Muscle layer of duodenum (tissue), 2 donors: ENCODE results near the gene LRRC41.

Experiments used
- H3K27ac ChIP-seq: one replicate; pipeline ENCODE4 v1.7.0; 2013; ENCODE audit warnings: mild to moderate bottlenecking, low read length
- H3K27me3 ChIP-seq: one replicate; pipeline ENCODE4 v1.7.0; 2013; ENCODE audit warnings: low read depth, mild to moderate bottlenecking, control low read depth, low read length
- H3K36me3 ChIP-seq, 2 donors: one replicate each; pipeline ENCODE4 v1.7.0; 2013; ENCODE audit warnings: low read length in 2 of 2, control low read depth in 1 of 2, mild to moderate bottlenecking in 1 of 2; ENCODE audit not compliant: insufficient read depth in 2 of 2, control insufficient read depth in 1 of 2
- H3K4me1 ChIP-seq, 2 donors: one replicate each; pipeline ENCODE4 v1.7.0; 2013; ENCODE audit warnings: low read length in 2 of 2, mild to moderate bottlenecking in 2 of 2, control low read depth in 1 of 2, moderate library complexity in 1 of 2; ENCODE audit not compliant: insufficient read depth in 2 of 2, control insufficient read depth in 1 of 2
- H3K4me3 ChIP-seq, 2 donors: one replicate each; pipeline ENCODE4 v1.7.0; 2013; ENCODE audit warnings: low read length in 2 of 2, low read depth in 1 of 2, mild to moderate bottlenecking in 1 of 2
- H3K9me3 ChIP-seq, 2 donors: one replicate each; pipeline ENCODE4 v1.7.0; 2013; ENCODE audit warnings: low read length in 2 of 2, control low read depth in 1 of 2, mild to moderate bottlenecking in 1 of 2; ENCODE audit not compliant: control insufficient read depth in 1 of 2
- donor health status: healthy.

LRRC41 gene

DNA sequence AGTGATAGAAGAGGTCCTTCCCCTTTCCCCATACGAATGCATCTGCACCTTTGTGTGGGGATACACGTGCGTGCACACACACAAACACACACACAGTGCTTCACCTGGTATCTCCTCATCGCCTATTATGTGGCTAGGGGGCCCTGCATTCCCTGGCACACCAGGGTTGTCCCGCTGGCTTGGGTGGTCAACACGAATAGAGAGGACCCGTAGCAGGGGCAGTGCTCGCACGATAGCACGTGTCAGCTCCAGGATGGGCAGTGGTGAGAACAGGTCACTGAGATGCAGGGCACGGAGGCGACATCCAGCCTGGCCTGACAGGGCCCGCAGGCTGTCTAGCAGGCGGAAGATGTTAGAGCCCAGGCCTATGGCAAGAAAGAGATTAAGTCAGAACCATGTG is 22.4 kb downstream of the LRRC41 start:
- H3K36me3 ChIP-seq, result peaks cover 69 to 85% of the 10 kb centered on the region in 2 donors
- H3K4me1 ChIP-seq, result no peaks in the 10 kb centered on the region
- no peaks in the 10 kb centered on the region for H3K9me3 ChIP-seq

DNA sequence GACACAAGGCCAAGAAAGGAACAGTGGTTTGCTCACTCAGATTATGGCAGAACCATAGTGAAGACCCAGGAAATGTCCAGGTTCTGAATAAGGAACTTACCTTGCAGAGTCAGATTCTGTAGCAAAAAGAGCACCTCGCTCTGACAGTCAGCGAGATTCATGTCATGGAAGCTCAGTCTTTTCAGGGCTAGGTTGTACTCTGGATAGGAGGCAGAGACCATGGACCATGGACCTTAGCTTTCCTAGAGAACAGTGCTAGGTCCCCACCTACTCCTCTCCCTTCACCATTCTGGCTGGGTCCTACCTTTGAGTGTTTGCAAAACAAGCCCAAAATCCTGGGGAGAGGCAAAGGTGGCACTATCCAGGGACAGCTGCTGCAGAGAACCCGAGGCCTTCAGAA is 23.3 kb downstream of the LRRC41 start:
- Histone ChIP-seq H3K36me3 (peaks cover 60 to 76% of the 10 kb centered on the region in 2 donors), H3K4me1 (no peaks in the 10 kb centered on the region), H3K27ac (no peak overlapping the region), H3K27me3 (no peaks in the 10 kb centered on the region), H3K4me3 (no peak overlapping the region), H3K9me3 (no peaks in the 10 kb centered on the region)

More for the DNA sequence above, 22.4 kb downstream of the LRRC41 start:
- no peak overlapping the region for H3K27ac ChIP-seq
- no peaks in the 10 kb centered on the region for H3K27me3 ChIP-seq
- no peak overlapping the region for H3K4me3 ChIP-seq

DNA sequence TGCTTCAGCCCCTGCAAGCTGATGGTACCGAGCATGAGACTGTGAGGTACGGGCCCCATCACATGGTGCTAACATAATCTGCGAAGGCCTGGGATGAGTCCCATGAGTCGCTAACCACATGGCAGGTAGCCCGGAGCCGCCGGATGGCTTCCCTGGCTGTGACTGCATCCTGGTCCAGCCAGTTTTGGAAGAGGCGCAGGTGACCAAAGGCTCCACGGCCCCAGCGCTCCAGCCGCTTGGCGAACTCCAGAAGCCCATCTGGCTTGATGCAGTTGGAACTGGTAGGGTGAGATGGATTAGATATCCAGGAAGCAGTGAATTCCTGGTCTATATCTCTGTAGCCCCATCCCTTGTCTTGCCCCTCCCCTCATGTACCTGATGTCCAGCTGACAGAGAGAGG is 24.6 kb downstream of the LRRC41 start:
- no peak overlapping the region for H3K4me3 ChIP-seq
- H3K27me3 ChIP-seq, result no peaks in the 10 kb centered on the region
- no peaks in the 10 kb centered on the region for H3K4me1 ChIP-seq
- no peak overlapping the region for H3K27ac ChIP-seq
- peaks cover 47 to 63% of the 10 kb centered on the region in 2 donors for H3K36me3 ChIP-seq
- H3K9me3 ChIP-seq, result no peaks in the 10 kb centered on the region

DNA sequence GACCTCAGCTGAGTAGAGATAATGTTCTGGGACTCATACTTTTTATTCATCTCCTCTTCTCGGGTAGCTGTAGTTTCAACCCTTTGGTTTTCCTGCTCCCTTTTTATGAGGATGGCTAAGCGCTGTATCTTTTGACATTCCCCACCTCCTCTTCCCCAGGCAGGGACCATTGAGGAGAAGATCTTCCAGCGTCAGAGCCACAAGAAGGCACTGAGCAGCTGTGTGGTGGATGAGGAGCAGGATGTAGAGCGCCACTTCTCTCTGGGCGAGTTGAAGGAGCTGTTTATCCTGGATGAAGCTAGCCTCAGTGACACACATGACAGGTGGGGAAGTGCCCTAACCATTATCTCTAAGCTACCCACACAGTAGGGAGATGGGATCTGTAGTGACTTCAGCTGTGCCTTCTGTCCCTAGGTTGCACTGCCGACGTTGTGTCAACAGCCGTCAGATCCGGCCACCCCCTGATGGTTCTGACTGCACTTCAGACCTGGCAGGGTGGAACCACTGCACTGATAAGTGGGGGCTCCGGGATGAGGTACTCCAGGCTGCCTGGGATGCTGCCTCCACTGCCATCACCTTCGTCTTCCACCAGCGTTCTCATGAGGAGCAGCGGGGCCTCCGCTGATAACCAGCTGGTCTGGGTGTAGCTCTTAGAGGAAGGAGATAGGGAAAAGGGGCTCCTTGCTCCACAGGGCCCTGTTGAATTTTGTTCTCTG is 25.6 kb downstream of the LRRC41 start:
- Histone ChIP-seq H3K36me3 (peaks cover 46 to 58% of the 10 kb centered on the region in 2 donors), H3K9me3 (no peaks in the 10 kb centered on the region), H3K4me1 (no peaks in the 10 kb centered on the region), H3K4me3 (no peak overlapping the region), H3K27me3 (no peaks in the 10 kb centered on the region), H3K27ac (no peak overlapping the region)

DNA sequence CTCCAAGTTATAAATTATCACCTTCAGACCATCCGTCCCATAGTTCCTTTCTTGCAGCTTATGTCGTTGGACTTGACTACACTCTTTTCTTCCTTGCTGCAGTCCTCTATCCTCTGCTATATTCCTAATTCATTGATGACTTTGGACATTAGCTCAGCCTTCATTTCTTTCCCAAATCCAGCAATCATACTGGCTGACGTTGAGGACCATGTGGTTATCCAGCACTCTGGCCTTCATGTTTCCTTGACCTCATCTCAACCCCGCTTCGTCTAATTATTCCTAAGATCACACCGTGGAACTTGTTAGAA is 28.4 kb downstream of the LRRC41 start:
- Histone ChIP-seq H3K4me3 (no peak overlapping the region), H3K4me1 (no peaks in the 10 kb centered on the region), H3K9me3 (no peaks in the 10 kb centered on the region), H3K36me3 (peaks cover 26 to 31% of the 10 kb centered on the region in 2 donors), H3K27me3 (no peaks in the 10 kb centered on the region), H3K27ac (no peak overlapping the region)

DNA sequence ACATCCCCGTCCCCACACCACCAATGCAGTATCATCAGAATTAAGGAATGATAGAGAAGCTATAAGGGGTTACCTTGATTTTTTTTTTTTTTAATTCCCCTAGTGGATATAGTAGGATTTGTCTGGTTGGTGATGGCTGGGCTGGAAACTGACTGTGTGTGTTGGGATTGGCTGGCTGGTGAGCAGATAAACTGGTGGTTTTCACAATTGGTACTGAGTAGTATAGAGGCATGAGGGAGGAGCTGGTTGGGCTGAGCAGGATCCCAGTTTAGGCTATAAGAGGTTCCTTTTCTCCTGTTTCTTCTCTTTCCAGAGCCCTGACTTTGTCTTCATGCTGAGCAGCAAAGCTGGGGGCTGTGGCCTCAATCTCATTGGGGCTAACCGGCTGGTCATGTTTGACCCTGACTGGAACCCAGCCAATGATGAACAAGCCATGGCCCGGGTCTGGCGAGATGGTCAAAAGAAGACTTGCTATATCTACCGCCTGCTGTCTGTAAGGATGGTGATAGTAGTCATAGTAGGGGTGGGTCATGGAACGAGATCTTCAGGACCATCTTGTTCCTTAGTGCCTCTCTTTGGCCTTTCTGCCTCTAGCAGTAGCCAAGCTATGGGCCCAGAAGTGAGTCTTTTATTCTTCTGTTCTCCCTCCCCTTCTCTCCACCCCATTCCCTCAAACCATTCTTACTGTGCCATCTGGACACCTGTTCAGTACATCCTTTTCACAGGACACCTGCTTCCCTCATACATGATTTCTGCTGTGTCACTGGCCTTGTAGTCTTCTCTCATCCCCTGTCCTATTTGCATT is 29.0 kb downstream of the LRRC41 start:
- H3K4me1 ChIP-seq, result no peaks in the 10 kb centered on the region
- peaks cover 20 to 25% of the 10 kb centered on the region in 2 donors for H3K36me3 ChIP-seq
- H3K9me3 ChIP-seq, result no peaks in the 10 kb centered on the region
- H3K27me3 ChIP-seq, result no peaks in the 10 kb centered on the region
- no peak overlapping the region for H3K4me3 ChIP-seq
- H3K27ac ChIP-seq, result no peak overlapping the region

DNA sequence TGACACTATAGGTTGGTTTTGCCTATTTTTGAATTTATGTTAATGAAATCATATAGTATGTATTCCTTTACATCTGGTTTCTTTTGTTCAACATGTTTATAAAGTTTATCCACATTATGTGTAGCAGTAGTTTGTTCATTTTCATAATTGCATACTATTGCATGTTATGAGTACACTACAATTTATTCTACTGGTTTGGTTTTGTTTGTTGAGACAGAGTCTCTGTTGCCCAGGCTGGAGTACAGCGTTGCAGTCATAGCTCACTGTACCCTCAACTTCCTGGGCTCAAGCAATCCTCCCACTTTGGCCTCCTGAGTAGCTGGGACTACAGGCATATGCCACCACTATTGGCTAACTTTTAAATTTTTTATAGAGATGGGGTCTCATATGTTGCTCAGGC is 34.8 kb downstream of the LRRC41 start:
- Histone ChIP-seq H3K9me3 (no peaks in the 10 kb centered on the region), H3K4me1 (no peaks in the 10 kb centered on the region), H3K4me3 (no peak overlapping the region), H3K27me3 (no peaks in the 10 kb centered on the region), H3K36me3 (no peaks in the 10 kb centered on the region), H3K27ac (no peak overlapping the region)

DNA sequence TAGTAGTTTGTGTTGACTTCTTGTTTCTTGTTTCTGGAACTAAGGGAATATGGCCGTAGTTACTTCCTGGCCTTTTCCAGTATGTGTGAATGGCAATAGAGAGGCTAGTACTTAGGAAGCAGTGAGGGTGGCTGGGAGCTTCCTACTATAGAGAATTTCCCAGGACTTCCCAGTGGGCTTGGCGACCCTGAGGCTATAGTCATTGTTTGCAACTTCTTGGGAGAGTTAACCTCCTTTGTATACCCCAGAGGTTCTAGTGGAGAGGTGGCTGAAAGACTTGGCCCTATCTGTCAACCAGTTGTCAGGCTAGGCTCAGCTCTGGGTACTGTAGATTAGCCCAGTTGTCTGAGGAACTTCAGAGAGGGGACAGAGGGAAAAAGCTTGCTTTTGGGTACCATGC is 40.3 kb downstream of the LRRC41 start:
- Histone ChIP-seq H3K9me3 (no peaks in the 10 kb centered on the region), H3K4me1 (no peaks in the 10 kb centered on the region), H3K27ac (no peak overlapping the region), H3K36me3 (no peaks in the 10 kb centered on the region), H3K27me3 (no peaks in the 10 kb centered on the region), H3K4me3 (no peak overlapping the region)

DNA sequence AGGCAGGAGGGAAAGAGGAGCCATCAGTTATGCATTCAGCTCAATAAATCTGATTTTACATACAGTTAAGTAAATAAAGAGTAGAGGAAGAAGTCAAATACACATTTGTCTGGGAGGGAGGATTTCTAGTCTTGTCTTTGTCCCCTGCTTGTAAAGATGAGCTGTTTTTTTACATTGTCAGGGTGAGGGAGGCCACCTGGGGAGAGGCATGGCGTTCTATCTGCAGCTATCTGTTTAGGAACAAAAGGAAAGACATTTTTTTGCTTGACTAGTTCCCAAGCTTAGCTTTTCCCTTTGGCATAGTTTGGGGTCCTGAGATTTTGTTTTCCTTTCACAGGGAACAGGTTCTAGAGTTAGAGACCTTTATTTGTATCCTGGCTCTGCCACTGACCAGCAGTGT is 40.9 kb downstream of the LRRC41 start:
- H3K4me3 ChIP-seq, result no peak overlapping the region
- no peaks in the 10 kb centered on the region for H3K36me3 ChIP-seq

DNA sequence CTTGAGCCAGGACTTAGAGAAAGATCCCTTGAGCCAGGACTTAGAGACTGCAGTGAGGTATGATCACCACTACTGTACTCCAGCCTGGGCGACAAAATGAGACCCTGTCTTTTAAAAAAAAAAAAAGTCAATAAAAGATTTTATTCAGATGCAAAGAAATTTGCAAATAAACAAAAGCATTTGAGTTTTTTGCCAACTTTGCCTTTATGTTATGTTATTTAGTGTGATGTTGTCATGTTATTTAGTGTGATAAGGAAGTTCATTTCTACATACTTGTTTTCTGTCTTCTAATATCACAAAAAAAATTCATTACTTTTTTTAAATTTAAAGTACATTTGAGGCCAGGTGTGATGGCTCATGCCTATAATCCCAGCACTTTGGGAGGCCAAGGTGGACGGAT is 46.9 kb downstream of the LRRC41 start:
- Histone ChIP-seq H3K27ac (no peak overlapping the region), H3K27me3 (no peaks in the 10 kb centered on the region), H3K4me3 (no peak overlapping the region), H3K36me3 (no peaks in the 10 kb centered on the region), H3K4me1 (no peaks in the 10 kb centered on the region), H3K9me3 (no peaks in the 10 kb centered on the region)

More for the DNA sequence above, 40.9 kb downstream of the LRRC41 start:
- Histone ChIP-seq H3K9me3 (no peaks in the 10 kb centered on the region), H3K27me3 (no peaks in the 10 kb centered on the region), H3K27ac (no peak overlapping the region), H3K4me1 (no peaks in the 10 kb centered on the region)

DNA sequence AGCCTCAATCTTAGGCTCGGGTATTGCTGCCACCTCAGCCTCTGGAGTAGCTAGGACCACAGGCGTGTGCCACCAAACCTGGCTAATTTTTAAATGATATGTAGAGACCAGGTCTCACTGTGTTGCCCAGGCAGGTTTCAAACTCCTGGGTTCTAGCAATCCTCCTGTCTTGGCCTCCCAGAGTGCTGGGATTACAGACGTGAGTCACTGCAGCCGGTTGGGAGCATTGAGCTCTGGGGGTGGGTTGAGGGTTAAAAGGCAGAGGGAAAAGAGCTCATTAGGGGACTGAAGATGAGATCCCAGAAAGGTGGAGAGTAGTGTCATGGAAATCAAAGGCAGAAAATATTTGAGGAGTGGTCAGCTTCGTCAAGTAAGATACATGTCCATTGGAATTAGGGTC is 48.7 kb downstream of the LRRC41 start:
- H3K4me3 ChIP-seq, result no peak overlapping the region
- no peaks in the 10 kb centered on the region for H3K4me1 ChIP-seq
- H3K27ac ChIP-seq, result no peak overlapping the region
- H3K27me3 ChIP-seq, result no peaks in the 10 kb centered on the region
- H3K9me3 ChIP-seq, result no peaks in the 10 kb centered on the region
- no peaks in the 10 kb centered on the region for H3K36me3 ChIP-seq
